GM19372 (cell line): ENCODE data around the gene AFF1.
"Not testable (repeated sequence)": the region's sequence is repeated elsewhere in the genome, so short reads cannot be mapped to it uniquely, and the experiment has no call there.

Experiments
- ATAC-seq: cut with Tn5 transposase; IDR thresholded peaks from one replicate; pipeline ENCODE4 v1.9.1; 2021; ENCODE audit warnings: mild to moderate bottlenecking, low read depth, moderate library complexity; ENCODE audit not compliant: unreplicated experiment

Gene AFF1

DNA sequence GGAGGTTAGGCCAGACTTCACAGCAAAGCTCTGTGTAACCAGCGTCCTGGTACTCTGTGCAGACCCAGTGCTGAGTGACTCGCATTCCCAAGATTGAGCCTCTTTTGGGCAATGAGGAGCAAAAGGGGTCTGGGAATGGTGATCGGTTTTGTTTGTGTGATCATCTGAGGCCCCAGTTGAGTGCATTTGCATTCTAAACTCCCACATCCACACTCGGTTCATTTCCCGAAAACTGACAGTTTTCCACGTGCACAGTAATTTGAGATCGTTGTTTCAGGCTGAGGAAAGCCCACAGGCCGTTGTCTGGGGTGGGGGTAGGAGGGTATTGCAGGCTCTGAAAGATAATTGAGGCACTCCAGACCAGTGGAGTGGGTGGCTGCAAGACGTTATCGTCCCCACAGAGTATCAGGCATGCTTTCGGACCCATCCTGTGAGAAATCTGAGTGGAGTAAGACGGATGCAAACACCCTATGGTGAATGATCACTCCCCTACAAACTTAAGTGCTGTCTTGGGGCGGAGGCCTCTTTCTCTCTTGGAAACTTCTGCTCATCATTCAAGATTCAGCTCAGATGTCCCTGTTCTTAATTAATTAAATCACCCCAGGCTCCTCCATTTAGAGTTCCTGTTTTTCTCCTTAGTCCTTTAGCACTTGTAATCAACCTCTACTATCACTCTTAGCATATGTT lies 96.1 kb downstream of the AFF1 start:
- ATAC-seq, result no peak

DNA sequence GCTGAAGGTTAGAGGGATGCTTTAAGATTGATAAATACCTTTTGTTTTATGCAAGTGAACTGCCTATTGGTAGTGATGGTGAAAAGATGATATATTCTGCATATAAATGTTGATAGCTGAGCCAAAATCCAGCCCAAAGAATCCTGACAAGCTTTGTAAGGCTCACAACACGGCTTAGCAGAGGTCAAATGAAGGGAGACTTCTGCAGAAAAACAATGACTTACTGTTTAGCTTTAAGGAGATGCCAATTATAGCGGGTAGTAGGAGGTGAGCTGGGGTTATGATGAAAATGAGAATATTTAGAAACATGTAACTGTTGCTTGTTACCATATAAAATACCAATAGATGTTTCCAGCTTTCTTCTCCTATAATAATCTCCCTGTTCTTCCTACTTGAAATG lies 97.1 kb downstream of the AFF1 start:
- ATAC-seq, result no peak

DNA sequence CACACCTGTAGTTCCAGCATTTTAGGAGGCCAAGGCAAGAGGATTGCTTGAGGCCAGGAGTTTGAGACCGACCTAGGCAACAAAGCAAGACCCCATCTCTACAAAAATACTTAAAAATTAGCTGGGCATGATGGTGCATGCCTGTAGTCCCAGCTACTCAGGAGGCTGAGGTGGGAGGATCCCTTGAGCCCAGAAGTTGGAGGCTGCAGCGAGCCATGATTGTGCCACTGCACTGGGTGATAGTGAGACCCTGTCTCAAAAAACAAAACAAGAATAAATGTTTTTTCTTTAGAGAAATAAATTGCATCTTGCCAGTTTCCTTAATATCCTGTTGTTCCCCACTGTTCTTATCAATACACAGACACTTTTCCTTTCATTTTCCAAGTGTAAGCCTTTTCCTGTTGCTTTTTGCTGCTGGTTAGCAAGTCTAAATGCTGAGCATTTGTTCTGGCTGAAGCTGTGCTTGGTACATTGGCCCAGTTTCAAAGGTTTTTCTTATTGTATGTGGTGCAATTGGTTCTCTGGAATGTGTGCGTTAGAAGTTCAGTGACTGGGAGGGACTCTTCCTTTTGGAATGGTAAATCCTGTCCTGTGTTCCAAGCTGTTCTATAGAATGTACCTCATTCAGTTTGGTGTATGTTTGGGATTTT lies 98.2 kb downstream of the AFF1 start:
- no peak for ATAC-seq

DNA sequence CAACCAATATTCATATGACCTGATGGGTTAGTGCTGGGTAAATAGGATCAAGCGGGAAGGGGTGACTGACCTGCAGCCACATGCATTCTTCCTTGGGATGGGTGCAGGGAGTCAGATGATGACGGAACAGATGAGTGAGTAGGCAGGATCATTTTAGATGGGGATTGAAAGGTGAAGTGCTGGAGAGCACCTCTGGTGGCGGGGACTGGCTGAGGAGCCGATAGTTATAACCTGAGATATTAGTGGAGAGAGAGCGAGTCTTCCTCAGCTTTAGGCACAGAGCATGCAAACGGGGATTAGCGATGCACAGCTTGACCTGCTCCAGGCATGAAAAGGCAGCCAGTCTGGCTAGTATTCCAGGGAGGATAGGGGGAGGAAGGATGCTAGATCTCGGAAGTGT lies 99.1 kb downstream of the AFF1 start:
- no peak for ATAC-seq

- ATAC-seq, result no peak
Observed at GRCh38 chr4:87034527-87034926, 99.7 kb downstream of the AFF1 start.

DNA sequence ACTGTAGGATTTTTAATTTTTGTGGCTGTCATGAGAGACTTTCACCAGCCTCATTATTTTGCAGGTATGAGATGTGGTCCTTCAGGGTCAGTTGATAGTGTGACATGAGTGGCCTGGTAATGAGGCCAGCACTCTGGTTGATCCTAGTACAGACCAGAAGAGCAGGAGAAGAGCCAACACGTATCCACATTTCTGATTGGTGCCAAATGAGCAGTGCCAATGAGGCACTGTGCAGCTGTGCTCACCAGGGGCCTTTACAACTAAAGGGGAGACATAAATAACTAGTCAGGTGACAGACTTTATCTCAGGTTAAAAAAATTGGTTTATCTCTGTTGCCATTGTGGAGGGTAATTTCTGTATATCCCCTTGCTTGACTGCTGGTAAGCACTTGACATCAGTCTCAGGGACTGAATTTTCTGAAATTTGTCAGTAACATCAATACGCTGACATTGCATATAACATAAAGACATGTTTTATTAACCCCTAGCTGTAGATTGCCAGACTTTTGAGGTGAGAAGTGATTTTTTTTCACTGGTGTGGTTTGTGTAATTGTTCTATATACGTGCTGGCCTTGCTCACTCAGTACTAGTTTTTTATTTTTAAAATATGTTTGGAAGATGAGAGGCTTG lies 101.2 kb downstream of the AFF1 start:
- no peak for ATAC-seq

DNA sequence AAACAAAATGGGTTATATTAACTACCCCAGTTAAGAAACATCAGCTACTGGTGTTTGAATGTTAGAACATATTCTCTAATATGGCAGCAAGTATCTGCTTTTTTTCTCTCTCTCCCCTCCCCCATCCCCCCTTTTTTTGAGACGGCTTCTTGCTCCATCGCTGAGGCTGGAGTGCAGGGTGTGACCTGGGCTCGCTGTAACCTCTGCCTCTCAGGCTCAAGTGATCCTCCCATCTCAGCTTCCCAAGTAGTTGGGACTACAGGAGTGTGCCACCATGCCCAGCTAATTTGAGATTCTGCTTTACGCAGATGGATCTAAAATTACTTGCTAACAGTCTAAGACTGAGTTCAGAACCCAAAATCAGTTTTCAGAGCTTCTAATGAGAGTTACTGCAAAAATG lies 101.9 kb downstream of the AFF1 start:
- ATAC-seq, result no peak

GRCh38 chr4:87037171-87037570 lies 102.4 kb downstream of the AFF1 start:
- not testable (repeated sequence) for ATAC-seq

- ATAC-seq, result no peak
Observed at GRCh38 chr4:87037671-87038334, 103.0 kb downstream of the AFF1 start.

DNA sequence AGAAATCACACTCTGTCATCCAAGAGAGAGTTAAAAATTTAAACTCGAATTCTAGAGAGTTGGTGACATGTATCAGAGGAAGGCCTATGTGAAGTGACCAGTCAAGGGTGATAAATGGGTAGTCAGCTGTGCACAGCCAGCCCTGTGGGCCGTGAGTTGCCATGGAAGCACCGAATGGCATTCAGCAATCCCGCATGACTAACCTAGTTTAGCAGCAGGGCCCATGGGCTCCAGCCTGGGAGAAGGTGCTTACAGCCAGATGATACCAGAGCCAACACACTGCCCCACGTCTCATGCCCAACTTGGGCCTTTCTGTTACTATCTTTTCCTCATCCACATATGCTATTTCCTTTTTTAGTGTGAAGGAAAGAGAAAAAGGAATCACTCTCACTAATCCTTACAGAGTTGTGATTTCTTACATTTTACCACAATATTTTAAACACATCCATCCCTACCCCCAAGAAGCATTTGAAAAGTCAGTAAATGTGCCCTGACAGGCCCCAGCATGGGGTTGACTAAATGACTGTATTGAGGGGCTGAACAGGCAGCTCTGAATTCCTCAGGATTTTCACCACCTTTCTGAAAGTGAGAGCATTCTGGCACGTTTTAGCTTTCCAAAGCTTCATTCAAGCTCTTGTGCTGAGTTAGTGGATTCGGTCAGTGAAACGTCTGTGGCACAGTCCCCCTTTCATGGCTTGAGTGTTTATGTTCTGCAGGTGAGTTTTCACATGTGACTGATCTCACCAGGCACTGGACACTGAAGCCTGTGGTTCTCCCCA lies 104.2 kb downstream of the AFF1 start:
- no peak for ATAC-seq

- ATAC-seq, result no peak
Observed at GRCh38 chr4:87041141-87041540, 106.3 kb downstream of the AFF1 start.

DNA sequence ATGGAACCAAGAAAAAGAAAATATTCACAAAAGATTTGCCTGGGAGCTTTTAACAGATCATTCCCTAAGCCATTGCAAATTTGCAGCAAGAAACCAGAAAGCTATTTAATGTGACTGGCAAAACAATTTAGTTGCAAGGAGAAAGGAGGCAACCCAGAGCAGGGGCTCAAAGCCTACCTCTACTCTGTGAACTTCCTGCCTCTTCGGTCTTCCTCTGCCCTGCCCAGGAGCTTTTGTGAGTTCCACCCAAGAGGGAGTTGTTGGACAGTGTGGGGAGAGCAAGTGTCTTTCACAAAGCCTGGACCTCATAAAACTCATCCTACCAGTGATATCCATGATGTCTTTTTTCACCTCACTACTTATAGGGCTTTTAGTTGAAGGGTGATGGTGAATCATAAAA lies 107.4 kb downstream of the AFF1 start:
- no peak for ATAC-seq

- peak; percentile 53 for ATAC-seq
Observed at GRCh38 chr4:87042986-87043820, 108.4 kb downstream of the AFF1 start.

DNA sequence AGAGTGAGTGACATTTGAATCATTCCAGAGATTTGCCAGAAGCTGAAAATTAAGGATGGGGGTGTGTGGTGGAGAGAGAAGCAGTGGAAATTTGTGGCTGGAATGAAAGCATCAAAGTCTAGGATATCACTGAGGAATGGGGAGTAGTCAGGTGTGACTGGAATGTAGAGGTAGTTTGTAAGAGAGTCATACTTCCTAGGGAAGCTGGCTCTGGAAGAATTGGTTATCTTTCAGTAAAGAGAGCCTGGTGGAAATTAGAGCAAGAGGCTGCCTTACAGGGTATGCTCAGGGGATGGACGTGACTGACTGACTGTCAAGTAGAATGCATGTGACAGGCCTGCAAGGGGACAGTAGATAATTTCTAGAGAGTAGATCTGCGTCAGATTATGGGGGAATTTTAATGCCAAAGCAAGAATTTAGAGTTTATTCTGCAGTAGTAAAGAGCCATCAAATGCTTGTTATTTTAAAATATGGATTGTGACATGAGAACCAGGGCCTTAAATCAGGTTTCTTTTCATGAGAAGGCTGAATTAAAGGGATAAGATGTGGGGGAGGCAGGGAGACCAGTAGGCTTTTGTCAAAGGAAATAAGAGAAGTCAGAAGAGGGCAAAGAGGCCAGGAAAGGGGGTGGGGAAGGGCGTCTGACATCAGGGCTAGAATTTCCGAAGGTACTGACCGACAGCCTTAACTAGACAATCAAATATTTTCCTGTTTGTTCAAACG lies 109.9 kb downstream of the AFF1 start:
- no peak for ATAC-seq

- ATAC-seq, result no peak
Observed at GRCh38 chr4:87045234-87045558, 110.4 kb downstream of the AFF1 start.

- ATAC-seq, result no peak
Observed at GRCh38 chr4:87045659-87046058, 110.8 kb downstream of the AFF1 start.

DNA sequence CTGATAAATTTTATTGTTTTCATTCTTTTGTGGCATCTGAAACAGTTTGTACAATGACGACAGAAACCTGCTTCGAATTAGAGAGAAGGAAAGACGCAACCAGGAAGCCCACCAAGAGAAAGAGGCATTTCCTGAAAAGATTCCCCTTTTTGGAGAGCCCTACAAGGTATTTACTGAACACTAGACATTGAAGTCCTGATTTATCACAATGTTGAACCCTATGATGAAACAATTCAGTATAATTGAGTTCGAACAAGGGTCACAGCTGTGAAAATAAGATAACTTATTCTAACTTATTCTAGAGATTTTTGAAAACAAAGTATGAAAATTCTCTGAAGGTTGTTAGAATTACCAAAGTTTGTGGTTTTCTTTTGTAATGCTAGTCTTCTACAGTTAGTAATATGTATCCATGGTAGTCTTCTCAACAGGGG lies 111.3 kb downstream of the AFF1 start:
- no peak for ATAC-seq

DNA sequence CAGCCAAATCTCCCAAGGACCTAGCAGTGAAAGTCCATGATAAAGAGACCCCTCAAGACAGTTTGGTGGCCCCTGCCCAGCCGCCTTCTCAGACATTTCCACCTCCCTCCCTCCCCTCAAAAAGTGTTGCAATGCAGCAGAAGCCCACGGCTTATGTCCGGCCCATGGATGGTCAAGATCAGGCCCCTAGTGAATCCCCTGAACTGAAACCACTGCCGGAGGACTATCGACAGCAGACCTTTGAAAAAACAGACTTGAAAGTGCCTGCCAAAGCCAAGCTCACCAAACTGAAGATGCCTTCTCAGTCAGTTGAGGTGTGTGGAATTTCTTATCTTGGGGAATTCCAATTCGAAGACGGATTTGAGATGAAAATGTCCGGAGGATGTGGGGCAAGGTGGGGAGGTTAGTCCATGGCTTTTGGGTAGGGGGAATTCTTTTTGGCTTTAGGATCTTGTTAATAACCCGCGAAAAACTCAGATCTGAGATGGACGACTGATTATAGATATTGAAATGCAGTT lies 112.5 kb downstream of the AFF1 start:
- no peak for ATAC-seq

DNA sequence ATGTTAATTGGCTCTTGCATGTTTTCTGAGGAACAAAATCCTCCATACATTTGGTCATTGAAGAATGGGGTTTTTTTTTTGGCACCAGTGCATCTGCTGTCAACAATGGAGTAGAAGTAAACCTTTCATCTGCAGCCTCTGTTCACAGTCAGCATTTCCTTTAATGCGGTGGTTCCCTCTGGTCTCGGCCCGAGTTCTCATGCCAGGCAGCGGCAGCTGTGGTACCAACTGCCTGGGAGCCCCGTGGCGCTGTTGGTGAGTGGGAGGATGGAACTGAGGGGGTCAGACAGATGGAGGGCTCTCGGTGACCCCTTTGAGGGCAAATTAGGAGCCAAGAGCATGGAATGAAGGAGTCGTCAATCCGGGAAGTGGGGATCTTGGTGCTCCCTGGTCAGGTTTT lies 114.7 kb downstream of the AFF1 start:
- ATAC-seq, result no peak
